ENCODE measurements around the gene TYW1B.
"Not testable (repeated sequence)": the region's sequence is repeated elsewhere in the genome, so short reads cannot be mapped to it uniquely, and the experiment has no call there.

TYW1B gene

DNA sequence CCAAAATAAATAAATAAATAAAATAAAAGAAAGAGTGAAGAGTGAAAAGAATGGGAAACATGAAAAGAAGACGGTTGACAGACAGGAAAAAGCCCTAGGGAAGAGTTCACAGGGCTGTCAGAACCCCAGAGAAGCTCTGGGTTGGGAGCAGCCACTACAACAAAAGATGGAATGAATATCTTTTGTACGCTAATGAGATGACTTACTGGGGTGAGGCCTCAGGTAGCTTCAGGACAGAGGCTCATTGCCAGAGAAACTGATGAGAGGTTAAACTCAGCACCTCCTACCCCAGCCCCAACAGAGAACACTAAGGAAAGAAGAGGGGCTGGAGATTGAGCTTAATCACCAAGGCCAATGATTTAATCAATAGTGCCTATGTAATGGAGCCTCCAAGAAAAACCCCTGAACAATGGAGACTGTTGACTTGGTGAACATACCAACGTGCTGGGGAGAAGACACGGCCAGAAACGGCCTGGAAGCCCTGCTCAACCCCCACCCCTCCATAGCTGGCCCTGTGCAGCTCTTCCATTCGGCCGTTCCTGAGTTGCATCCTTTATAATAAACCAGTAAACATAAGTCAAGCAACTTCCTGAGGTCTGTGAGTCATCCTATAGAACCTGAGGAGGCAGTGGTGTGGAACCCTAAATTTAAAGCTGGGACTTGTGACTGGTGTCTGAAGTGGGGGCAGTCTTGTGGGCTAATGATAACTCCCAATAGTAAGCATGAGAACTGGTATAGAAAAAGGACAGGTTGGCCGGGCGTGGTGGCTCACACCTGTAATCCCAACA is 11.4 kb downstream of the TYW1B start:
- FAIRE-seq, result not testable (repeated sequence)

DNA sequence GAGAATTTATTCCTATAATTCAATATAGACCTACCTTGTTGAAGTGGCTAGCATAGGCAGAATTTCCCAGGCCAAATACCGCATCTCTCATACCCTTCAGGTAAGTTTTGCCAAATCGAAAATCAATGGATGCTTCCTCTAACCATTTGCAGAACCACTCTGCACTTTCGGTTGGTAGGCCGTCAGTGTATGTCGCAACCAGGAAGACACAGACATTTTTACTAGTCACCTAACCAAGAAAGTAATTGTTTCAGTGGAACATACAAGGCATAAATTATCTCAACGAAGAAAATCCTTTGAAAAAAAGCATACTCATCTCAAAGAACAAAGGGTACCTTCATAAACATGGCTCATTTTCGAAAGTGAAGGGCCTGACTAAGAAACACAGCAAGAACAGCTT is 17.6 kb downstream of the TYW1B start:
- FAIRE-seq, result not testable (repeated sequence)

GRCh38 chr7:72808511-72808910 is 19.5 kb downstream of the TYW1B start:
- not testable (repeated sequence) for FAIRE-seq

- FAIRE-seq, result not testable (repeated sequence)
Measured at GRCh38 chr7:72806851-72807250, 21.1 kb downstream of the TYW1B start.

DNA sequence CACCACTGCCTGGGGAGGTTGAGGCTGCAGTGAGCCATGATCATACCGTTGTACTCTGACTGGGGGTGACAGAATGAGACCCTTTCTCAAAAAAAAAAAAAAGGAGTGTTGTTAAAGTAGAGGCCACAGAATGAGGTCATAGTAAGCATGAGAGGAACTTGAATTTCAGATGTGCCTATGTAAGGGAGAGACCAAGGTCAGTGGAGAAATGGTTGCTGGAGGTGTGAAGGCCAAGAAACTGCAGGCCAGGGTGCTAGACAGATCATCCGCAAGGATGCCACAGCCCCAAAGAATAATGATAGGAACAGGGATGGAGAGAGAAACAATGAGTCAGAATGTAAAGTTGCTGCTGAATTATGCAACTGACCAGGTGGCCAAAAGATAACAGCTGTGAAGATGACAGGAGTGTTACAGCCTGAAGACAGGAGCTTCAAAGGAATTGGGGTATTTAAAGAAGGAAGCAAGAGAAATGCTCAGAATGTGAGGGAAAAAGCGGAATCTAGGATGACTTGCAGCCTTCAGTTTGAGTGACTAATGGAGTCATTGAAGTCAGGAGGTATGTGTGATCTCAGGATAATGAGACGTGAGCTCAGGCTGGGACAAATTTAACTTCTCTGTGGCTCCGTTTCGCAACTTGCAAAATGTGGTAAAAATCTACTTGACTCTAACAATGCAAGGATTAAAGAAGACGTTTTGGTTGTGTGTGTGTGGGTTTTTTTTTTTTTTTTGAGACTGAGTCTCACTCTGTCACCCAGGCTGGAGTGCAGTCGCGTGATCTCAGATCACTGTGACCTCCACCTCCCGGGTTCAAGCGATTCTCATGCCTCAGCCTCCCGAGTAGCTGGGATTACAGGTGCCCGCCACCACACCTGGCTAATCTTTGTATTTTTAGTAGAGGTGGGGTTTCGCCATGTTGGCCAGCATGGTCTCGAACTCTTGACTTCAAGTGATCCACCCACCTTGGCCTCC is 22.2 kb downstream of the TYW1B start:
- FAIRE-seq, result no peak

DNA sequence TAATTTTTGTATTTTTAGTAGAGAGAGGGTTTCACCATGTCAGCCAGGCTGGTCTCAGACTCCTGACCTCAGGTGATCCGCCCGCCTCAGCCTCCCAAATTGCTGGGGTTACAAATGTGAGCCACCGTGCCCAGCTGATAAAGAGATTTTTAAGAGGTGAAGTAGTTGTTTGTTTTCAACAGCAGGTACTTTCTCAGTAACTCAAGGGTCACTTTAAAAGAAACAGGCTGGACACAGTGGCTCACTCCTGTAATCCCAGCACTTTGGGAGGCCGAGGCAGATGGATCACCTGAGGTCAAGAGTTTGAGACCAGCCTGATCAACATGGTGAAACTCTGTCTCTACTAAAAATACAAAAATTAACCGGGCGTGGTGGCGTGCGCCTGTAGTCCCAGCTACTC is 24.2 kb downstream of the TYW1B start:
- not testable (repeated sequence) for FAIRE-seq

DNA sequence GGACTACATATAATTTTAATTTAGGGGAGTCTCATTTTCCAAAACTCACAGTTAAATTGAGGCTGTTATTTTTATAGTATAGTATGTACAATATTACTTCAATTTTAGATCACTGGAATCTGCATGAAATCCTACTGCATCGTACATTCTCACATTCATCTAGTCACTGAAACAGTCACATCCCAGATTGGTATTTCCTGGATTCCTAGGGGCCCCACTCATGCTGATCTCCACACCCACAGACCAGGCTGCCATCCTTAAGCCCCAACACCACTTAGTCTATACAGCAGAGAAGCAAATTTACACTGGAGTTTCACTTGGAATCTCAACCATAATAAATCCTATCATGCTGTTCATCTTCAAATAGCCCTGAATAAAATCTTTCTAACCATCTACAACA is 26.4 kb downstream of the TYW1B start:
- not testable (repeated sequence) for FAIRE-seq

GRCh38 chr7:72795401-72795800 is 32.6 kb downstream of the TYW1B start:
- FAIRE-seq, result not testable (repeated sequence)

DNA sequence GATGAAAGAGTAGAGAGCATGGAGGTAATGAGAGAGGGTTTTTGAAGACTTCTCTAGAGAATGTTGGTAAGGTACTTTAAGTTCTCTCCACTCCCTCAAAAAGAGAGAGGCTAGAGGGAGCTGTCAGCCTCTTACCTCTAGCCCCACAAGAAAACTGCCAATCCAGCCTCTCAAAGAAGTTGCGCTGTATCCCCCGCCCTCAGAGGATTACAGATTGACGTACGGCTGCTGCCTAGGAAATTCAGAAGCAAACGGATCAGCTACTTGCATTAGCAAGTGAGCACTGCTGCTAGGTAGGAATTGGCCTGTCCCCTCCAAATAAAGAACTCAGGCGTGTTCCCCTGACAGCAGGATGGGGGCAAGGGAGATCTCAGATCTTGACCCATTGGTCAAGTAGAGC is 34.2 kb downstream of the TYW1B start:
- FAIRE-seq, result no peak

GRCh38 chr7:72790698-72791060 is 37.3 kb downstream of the TYW1B start:
- FAIRE-seq, result not testable (repeated sequence)

DNA sequence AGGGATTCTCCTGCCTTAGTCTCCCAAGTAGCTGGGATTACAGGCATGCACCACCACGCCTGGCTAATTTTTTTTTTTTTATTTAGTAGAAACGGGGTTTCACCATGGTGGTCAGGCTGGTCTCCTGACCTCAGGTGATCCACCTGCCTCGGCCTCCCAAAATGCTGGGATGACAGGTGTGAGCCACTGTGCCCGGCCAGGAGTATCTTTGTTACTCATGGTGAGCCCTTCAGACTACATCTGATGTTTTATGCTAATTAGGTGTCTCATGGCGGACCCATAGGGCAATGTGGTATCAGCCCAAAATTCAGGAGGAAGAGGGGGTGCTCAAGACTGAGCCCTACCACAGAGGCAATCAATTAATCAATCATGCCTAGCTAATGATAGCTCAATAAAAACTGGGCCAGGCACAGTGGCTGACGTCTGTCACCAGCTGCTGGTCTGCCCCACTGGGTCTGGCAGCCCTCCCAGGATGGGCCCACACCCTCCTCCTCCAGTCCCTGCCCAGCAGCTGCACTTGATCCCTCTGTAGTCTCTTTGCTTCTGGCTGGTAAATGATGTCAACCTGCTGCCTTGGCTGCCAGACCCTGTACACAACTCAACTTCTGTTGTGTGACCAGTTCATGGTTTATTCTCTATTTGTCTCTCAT is 37.8 kb downstream of the TYW1B start:
- not testable (repeated sequence) for FAIRE-seq

DNA sequence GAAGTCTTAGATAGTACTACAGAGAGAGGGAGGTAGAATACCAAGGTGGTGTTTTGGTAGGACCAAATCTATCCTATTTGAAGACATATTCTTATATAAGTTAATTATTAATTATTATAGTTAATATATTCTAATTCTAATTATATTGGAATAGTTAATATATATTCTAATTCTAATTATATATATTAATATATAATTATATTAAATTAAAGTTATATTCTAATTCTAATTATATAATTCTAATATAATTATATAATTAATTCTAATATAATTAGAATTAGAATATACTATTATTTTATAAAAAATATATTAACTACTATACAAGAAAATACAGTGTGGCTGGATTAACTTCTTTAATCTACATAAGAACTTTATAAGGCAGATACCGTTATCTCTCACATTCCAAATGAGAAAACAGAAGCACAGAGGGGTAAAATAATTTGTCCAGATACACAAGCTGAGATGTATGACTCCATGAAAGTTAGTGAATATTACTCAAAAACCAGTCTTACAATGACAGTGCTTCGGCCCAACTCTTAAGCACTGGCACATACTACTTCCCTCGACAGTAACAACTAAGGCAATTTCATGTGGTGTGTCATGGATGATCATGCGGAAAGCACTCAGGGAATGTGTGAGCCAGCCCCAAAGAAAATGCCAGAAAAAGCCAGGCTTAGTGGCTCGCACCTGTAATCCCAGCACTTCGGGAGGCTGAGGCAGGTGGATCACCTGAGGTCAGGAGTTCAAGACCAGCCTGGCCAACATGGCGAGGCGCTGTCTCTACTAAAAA is 42.6 kb downstream of the TYW1B start:
- no peak for FAIRE-seq

- peak; percentile 50 for FAIRE-seq
Measured at GRCh38 chr7:72783601-72784370, 44.2 kb downstream of the TYW1B start.

DNA sequence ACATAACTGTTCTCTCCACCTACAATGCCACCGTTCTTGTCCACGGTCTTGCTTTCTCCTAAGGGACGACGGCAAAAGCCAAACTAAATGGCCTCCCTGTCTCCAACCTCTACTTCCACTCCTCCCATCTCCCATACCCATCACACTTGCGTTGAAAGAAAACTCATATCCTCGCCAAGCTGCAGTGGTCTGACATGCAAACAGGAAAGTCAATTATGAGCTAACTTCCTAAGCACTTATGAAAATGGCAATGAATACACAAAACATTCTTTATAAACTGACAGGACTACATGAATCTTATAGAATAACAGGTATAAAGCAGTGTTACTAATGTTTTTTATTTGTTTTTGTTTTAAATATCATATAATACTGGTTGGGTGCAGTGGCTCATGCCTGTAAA is 46.4 kb downstream of the TYW1B start:
- FAIRE-seq, result no peak

- no peak for FAIRE-seq
Measured at GRCh38 chr7:72781161-72781560, 46.8 kb downstream of the TYW1B start.

DNA sequence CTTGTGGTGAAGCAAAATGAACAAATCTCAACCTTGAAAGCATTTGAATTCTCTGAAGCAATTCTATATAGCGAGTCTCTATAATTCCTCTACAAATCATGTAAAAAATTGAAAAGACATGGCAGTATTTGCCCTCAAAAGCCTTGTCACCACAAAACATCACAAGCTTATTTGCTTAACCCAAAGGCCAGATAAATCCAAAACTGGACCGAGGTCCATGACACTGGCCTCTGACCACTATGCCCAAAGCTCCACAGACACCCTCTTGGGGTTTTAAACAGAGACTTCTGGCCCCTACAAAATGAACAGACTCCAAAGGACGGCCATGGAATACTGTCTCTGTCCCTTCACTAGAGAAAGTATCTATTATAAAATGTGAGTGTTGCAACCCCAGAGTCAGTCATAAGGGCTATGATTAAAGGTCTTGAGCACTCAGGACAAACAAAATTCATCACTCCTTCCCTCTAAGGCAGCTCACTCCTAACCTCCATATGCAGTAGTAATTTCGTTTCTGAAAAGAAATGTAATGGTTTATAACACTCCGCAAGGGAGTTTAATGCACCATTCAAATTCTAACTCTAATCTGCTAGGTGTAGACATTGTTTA is 47.6 kb downstream of the TYW1B start:
- FAIRE-seq, result not testable (repeated sequence)

DNA sequence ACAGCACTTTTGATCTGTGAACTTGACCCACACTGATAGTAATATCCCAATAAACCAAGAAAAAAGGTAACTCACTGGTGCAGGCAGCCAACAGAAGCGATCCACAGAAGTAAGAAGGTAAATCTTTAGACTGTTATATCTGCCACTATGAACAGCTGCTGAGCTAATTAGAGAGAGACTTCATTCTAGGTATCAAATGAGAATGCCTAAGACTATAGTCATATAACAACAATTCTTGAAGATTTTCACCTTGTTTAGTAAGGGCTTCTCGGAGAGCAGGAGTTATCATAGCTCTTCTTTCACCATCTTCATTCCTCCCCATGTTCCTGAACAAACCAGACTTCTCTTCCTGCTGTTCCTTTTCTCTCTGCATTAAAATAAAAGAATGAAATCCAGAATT is 50.8 kb downstream of the TYW1B start:
- not testable (repeated sequence) for FAIRE-seq

DNA sequence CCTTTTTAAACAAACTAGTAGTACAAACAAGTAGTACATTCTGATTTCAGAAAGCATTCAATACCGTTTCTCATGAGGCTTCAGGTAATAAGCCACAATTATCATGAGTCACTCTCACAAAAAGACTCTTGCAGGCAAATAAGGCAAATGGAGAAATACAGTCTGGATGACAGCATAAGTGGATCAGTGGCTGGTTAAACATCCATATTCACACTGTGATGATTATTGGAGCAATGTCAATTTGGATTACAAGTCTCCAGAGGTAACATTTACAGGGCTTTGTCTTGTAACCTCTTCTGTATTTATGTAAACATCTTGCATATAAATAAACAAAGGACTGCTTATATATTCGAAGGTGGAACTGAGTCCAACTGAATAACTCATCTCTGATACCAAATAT is 55.4 kb downstream of the TYW1B start:
- FAIRE-seq, result not testable (repeated sequence)

GRCh38 chr7:72766994-72767393 is 61.0 kb downstream of the TYW1B start:
- FAIRE-seq, result not testable (repeated sequence)

GRCh38 chr7:72760602-72761001 is 67.4 kb downstream of the TYW1B start:
- FAIRE-seq, result no peak

GRCh38 chr7:72754312-72754711 is 73.7 kb downstream of the TYW1B start:
- no peak for FAIRE-seq
